ENCODE results near the gene EZH2.

- TF ChIP-seq CTCF (IDR thresholded peaks at IDR 0.05; ENCODE audit: insufficient read depth, low read length) (no peak), POLR2AphosphoS5 (IDR thresholded peaks at IDR 0.05; ENCODE audit: low read depth) (no peak), GABPA (IDR thresholded peaks at IDR 0.05; ENCODE audit: low read depth) (no peak)
Measured at GRCh38 chr7:148830897-148831692, 53.0 kb downstream of the EZH2 start.

All from HL-60 (cell line).